GM23338 (cell line): ENCODE data around the gene DDX23. TPM values are rescaled to one million over a fixed set of nuclear protein-coding genes. Genes with fewer than 3 reads are reported as not detected.

ENCODE experiments used
- ATAC-seq: fragments of 200-7000 bp; cut with Tn5 transposase; 3 replicates; pipeline ENCODE4 v1.9.1; 2020
- DNase-seq: peaks from one replicate; pipeline ENCODE4 v3.0.0-alpha.2; 2015; ENCODE audit warnings: low spot score
- H2AFZ ChIP-seq: fragments of 200-600 bp; sonication (generic); 2 replicates; pipeline ENCODE4 v1.8.0; 2016; ENCODE audit warnings: antibody characterized with exemption, mild to moderate bottlenecking, moderate library complexity
- H3F3A ChIP-seq: fragments of 200-600 bp; sonication (generic); replicated peaks from 2 replicates; pipeline ENCODE4 v1.8.0; 2017; ENCODE audit warnings: antibody characterized with exemption, mixed run types, low read depth
- H3K27ac ChIP-seq: fragments of 200-600 bp; sonication (generic); 2 replicates; pipeline ENCODE4 v1.6.1; 2016; ENCODE audit warnings: low read depth
- H3K27me3 ChIP-seq: fragments of 200-600 bp; sonication (generic); 2 replicates; pipeline ENCODE4 v1.8.0; 2016; ENCODE audit warnings: mild to moderate bottlenecking, mixed run types, moderate library complexity; ENCODE audit not compliant: insufficient read depth
- H3K36me3 ChIP-seq: fragments of 200-600 bp; sonication (generic); 2 replicates; pipeline ENCODE4 v1.8.0; 2016; ENCODE audit warnings: mild to moderate bottlenecking; ENCODE audit not compliant: insufficient read depth
- H3K4me1 ChIP-seq: fragments of 200-600 bp; sonication (generic); 2 replicates; pipeline ENCODE4 v1.8.0; 2016; ENCODE audit warnings: mild to moderate bottlenecking, moderate library complexity; ENCODE audit not compliant: insufficient read depth
- H3K4me2 ChIP-seq: fragments of 200-600 bp; sonication (generic); 2 replicates; pipeline ENCODE4 v1.7.1; 2017; ENCODE audit warnings: mixed run types
- H3K4me3 ChIP-seq: fragments of 200-600 bp; sonication (generic); 2 replicates; pipeline ENCODE4 v1.6.1; 2016; ENCODE audit warnings: mixed run types
- H3K79me2 ChIP-seq: fragments of 200-600 bp; sonication (generic); replicated peaks from 2 replicates; pipeline ENCODE4 v1.8.0; 2017; ENCODE audit warnings: mild to moderate bottlenecking; ENCODE audit not compliant: insufficient read depth
- H3K9me2 ChIP-seq: fragments of 200-600 bp; sonication (generic); 2 replicates; pipeline ENCODE4 v1.8.0; 2017; ENCODE audit not compliant: insufficient read depth
- H4K20me1 ChIP-seq: fragments of 200-600 bp; sonication (generic); replicated peaks from 2 replicates; pipeline ENCODE4 v1.8.0; 2017; ENCODE audit warnings: mild to moderate bottlenecking; ENCODE audit not compliant: insufficient read depth
- H3K27ac Mint-ChIP-seq: 2 replicates; pipeline ENCODE4 v1.8.0; 2020; ENCODE audit warnings: inconsistent platforms, mild to moderate bottlenecking, moderate library complexity, mixed read lengths
- H3K27me3 Mint-ChIP-seq: 3 replicates; pipeline ENCODE4 v1.8.0; 2022; ENCODE audit warnings: low read depth, mild to moderate bottlenecking, moderate library complexity, mixed read lengths, inconsistent platforms; ENCODE audit not compliant: insufficient read depth, poor library complexity
- H3K36me3 Mint-ChIP-seq: 3 replicates; pipeline ENCODE4 v1.8.0; 2021; ENCODE audit warnings: low read depth, mild to moderate bottlenecking, inconsistent platforms, moderate library complexity, mixed read lengths
- H3K4me1 Mint-ChIP-seq: 3 replicates; pipeline ENCODE4 v1.8.0; 2020; ENCODE audit warnings: mild to moderate bottlenecking, inconsistent platforms, mixed read lengths
- H3K4me3 Mint-ChIP-seq: 3 replicates; pipeline ENCODE4 v1.8.0; 2021; ENCODE audit warnings: moderate library complexity, mild to moderate bottlenecking, inconsistent platforms, mixed read lengths
- H3K9me3 Mint-ChIP-seq: 3 replicates; pipeline ENCODE4 v1.8.0; 2020; ENCODE audit warnings: moderate library complexity, mild to moderate bottlenecking, inconsistent platforms, mixed read lengths
- CREB1 ChIP-seq: fragments of 250-450 bp; sonication (Bioruptor Pico); IDR thresholded peaks from 2 replicates; pipeline ENCODE4 v1.5.0; 2020; ENCODE audit warnings: low read depth, mild to moderate bottlenecking, moderate library complexity
- CTCF ChIP-seq, 2 experiments: fragments of 200-600 bp in 1 of 2; sonication (generic) in 1 of 2; conservative IDR thresholded peaks; 2 replicates each; pipeline versions ENCODE4 v1.5.1 to v1.6.1; 2016 to 2017; ENCODE audit warnings: antibody characterized with exemption in 2 of 2, low read depth in 2 of 2, mild to moderate bottlenecking in 2 of 2, moderate library complexity in 1 of 2
- ETS1 ChIP-seq: IDR thresholded peaks from 2 replicates; pipeline ENCODE4 v1.6.1; 2016; ENCODE audit warnings: antibody characterized with exemption
- EZH2 ChIP-seq: fragments of 200-600 bp; sonication (generic); IDR thresholded peaks from one replicate; pipeline ENCODE4 v1.8.0; 2017; ENCODE audit warnings: antibody characterized with exemption, mild to moderate bottlenecking, low read depth; ENCODE audit not compliant: unreplicated experiment
- EZH2phosphoT487 ChIP-seq: fragments of 200-600 bp; sonication (generic); IDR thresholded peaks from one replicate; pipeline ENCODE4 v1.8.1; 2018; ENCODE audit warnings: antibody characterized with exemption; ENCODE audit not compliant: unreplicated experiment
- JUNB ChIP-seq: IDR thresholded peaks from one replicate; pipeline ENCODE4 v1.6.1; 2016; ENCODE audit warnings: antibody characterized with exemption; ENCODE audit not compliant: unreplicated experiment
- NANOG ChIP-seq: IDR thresholded peaks from 2 replicates; pipeline ENCODE4 v1.6.1; 2016; ENCODE audit warnings: antibody characterized with exemption, borderline replicate concordance
- POLR2AphosphoS5 ChIP-seq: IDR thresholded peaks from 2 replicates; pipeline ENCODE4 v1.6.1; 2016; ENCODE audit warnings: antibody characterized with exemption, low read depth
- REST ChIP-seq: IDR thresholded peaks from one replicate; pipeline ENCODE4 v1.6.1; 2018; ENCODE audit warnings: antibody characterized with exemption; ENCODE audit not compliant: unreplicated experiment
- STAT1 ChIP-seq: IDR thresholded peaks from one replicate; pipeline ENCODE4 v1.6.1; 2016; ENCODE audit warnings: antibody characterized with exemption; ENCODE audit not compliant: unreplicated experiment
- ZNF114 ChIP-seq: fragments of 250-450 bp; sonication (Bioruptor Pico); IDR thresholded peaks from 2 replicates; pipeline ENCODE4 v1.5.0; 2020; ENCODE audit warnings: mild to moderate bottlenecking, moderate library complexity
- ZNF331 ChIP-seq: fragments of 250-450 bp; sonication (Bioruptor Pico); IDR thresholded peaks from 2 replicates; pipeline ENCODE4 v1.5.0; 2020; ENCODE audit warnings: low read depth, mild to moderate bottlenecking, moderate library complexity
- ZNF462 ChIP-seq: fragments of 250-450 bp; sonication (Bioruptor Pico); IDR thresholded peaks from 2 replicates; pipeline ENCODE4 v1.5.0; 2020; ENCODE audit warnings: mild to moderate bottlenecking, moderate library complexity
- polyA plus RNA-seq: library from polyadenylated mRNA; unstranded; fragments of >200 nt; fragmentation: Nextera tagmentation; extraction: Ambion mirVana; gene quantifications from 2 replicates; pipeline ENCODE4 v1.2.1, GENCODE V29; 2016
- total RNA-seq: library from RNA; depleted of rRNA; stranded (reverse); fragments of >200 nt; shearing (Covaris generic); gene quantifications from 2 replicates; pipeline ENCODE4 v1.2.3, GENCODE V29; 2014

DDX23 gene
- total and polyA plus RNA-seq, 2 experiments from 2014 or later, result 31.7 to 78.5 TPM

- H3K4me3 ChIP-seq, result no peak overlapping the region
- ATAC-seq, result no peak
- H3K27ac Mint-ChIP-seq, result no peak overlapping the region
- no peak for DNase-seq
- H3K9me2 ChIP-seq, result no peaks in the 10 kb centered on the region
- H3K27me3 Mint-ChIP-seq, result peaks cover 45% of the 10 kb centered on the region
- H2AFZ ChIP-seq, result peak overlapping the region; percentile 32; the same call in 1 of the 2 replicates
- H3K4me3 Mint-ChIP-seq, result no peak overlapping the region
- H3K9me3 Mint-ChIP-seq, result no peaks in the 10 kb centered on the region
- no peak for TF ChIP-seq EZH2
- no peak for TF ChIP-seq STAT1
- no peak for TF ChIP-seq REST
- TF ChIP-seq CTCF (conservative IDR thresholded peaks at IDR 0.05; ENCODE audit: low read depth in 2 of 2), result no peak
- TF ChIP-seq NANOG, result no peak
- TF ChIP-seq POLR2AphosphoS5, result no peak
- no peak for TF ChIP-seq ZNF331 (CRISPR knock-in tag)
- TF ChIP-seq ZNF462 (CRISPR knock-in tag), result no peak
- no peak for TF ChIP-seq ZNF114
- TF ChIP-seq ETS1, result no peak
- no peak for TF ChIP-seq EZH2phosphoT487
- no peak for TF ChIP-seq JUNB
- TF ChIP-seq CREB1, result no peak
- no peak overlapping the region for H3K4me2 ChIP-seq
- H3F3A ChIP-seq, result no peaks in the 10 kb centered on the region; the same call in 1 of the 2 replicates
- no peaks in the 10 kb centered on the region for H3K36me3 ChIP-seq
- no peaks in the 10 kb centered on the region for H4K20me1 ChIP-seq
- peaks cover 27% of the 10 kb centered on the region for H3K4me1 Mint-ChIP-seq
- peaks cover 17% of the 10 kb centered on the region; the same call in 1 of the 2 replicates for H3K4me1 ChIP-seq
- no peaks in the 10 kb centered on the region for H3K79me2 ChIP-seq
- peaks cover 59% of the 10 kb centered on the region for H3K27me3 ChIP-seq
- H3K36me3 Mint-ChIP-seq, result no peaks in the 10 kb centered on the region
- no peak overlapping the region for H3K27ac ChIP-seq
Observed at GRCh38 chr12:48811437-48812090, 40.4 kb downstream of the DDX23 start.
